NT2/D1 (cell line): ENCODE data around the gene NOP58.

Experiments used
- SUZ12 ChIP-seq: IDR thresholded peaks from 2 replicates; pipeline ENCODE4 v1.6.1; 2011; ENCODE audit not compliant: insufficient read length, insufficient read depth; ENCODE audit errors: extremely low read depth
- YY1 ChIP-seq: IDR thresholded peaks from 2 replicates; pipeline ENCODE4 v1.6.1; 2011; ENCODE audit not compliant: insufficient read length, insufficient read depth
- ZNF274 ChIP-seq: IDR thresholded peaks from 2 replicates; pipeline ENCODE4 v1.6.1; 2011; ENCODE audit warnings: mild to moderate bottlenecking, low read depth, low read length

DNA sequence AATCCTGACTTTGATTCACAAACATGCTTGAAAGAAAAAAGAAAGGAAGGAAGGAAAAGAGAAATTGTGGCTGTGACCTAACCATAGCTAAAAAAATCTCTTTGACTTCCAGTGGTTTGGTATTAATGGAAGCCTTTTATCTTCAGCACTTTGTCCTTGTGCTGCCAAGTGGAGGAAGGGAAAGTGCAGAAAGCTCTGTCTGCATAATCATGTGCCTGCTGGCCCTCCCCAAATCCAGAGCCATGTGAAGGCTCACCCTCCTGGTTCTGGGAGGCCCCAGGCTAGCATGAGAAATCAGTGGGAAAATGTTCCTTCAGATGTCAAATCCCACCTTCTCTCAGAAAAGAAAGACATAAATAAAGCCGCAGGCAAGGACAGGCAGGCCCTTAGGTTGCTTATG is 62.3 kb downstream of the NOP58 start:
- TF ChIP-seq ZNF274, result no peak
- TF ChIP-seq SUZ12, result no peak
- no peak for TF ChIP-seq YY1
